CD14-positive monocyte (primary cell): ENCODE data around the gene TAC4. TPM values are rescaled to one million over a fixed set of nuclear protein-coding genes. Genes with fewer than 3 reads are reported as not detected.

Experiments
- DNase-seq, 3 donors: peaks; one replicate each; pipeline ENCODE4 v3.0.0-alpha.2; 2011 to 2022
- H2AFZ ChIP-seq: 2 replicates; pipeline ENCODE4 v1.6.0; 2012; ENCODE audit warnings: mild to moderate bottlenecking, low read depth, low read length, inconsistent platforms; ENCODE audit not compliant: insufficient read depth, poor library complexity, severe bottlenecking
- H3K27ac ChIP-seq, 2 donors: 1 replicate in 1 of 2; 2 replicates in 1 of 2; pipeline ENCODE4 v1.5.1; 2012 to 2013; ENCODE audit warnings: low read length in 2 of 2, control low read depth in 1 of 2, inconsistent platforms in 1 of 2, low read depth in 1 of 2, mild to moderate bottlenecking in 1 of 2
- H3K27me3 ChIP-seq, 2 donors: one replicate each; pipeline versions ENCODE4 v1.6.0 to v1.6.1; 2011 to 2013; ENCODE audit warnings: low read length in 2 of 2; ENCODE audit not compliant: control insufficient read depth in 2 of 2, insufficient read depth in 2 of 2
- H3K36me3 ChIP-seq, 2 donors: replicated peaks in 1 of 2; 1 replicate in 1 of 2; 2 replicates in 1 of 2; pipeline versions ENCODE4 v1.5.1 to v1.6.1; 2012 to 2013; ENCODE audit warnings: low read length in 2 of 2, control low read depth in 1 of 2, inconsistent platforms in 1 of 2, mild to moderate bottlenecking in 1 of 2; ENCODE audit not compliant: insufficient read depth in 2 of 2, control insufficient read depth in 1 of 2
- H3K4me1 ChIP-seq, 2 donors: 1 replicate in 1 of 2; 2 replicates in 1 of 2; pipeline versions ENCODE4 v1.5.1 to v1.6.1; 2012 to 2013; ENCODE audit warnings: low read length in 2 of 2, control low read depth in 1 of 2, inconsistent platforms in 1 of 2, mild to moderate bottlenecking in 1 of 2, moderate library complexity in 1 of 2; ENCODE audit not compliant: insufficient read depth in 2 of 2, control insufficient read depth in 1 of 2
- H3K4me2 ChIP-seq: replicated peaks from 2 replicates; pipeline ENCODE3; 2012; ENCODE audit warnings: low read length, moderate library complexity, mild to moderate bottlenecking; ENCODE audit not compliant: poor library complexity, severe bottlenecking; ENCODE audit errors: extremely low read depth
- H3K4me3 ChIP-seq, 3 experiments: fragments of 200-600 bp in 1 of 3; sonication (generic) in 1 of 3; replicated peaks in 1 of 3; 1 replicate in 2 of 3; 2 replicates in 1 of 3; pipeline ENCODE4 v1.5.1; 2011 to 2013; ENCODE audit warnings: low read length in 3 of 3, mild to moderate bottlenecking in 3 of 3, control low read depth in 2 of 3, low read depth in 2 of 3, inconsistent platforms in 1 of 3, moderate library complexity in 1 of 3
- H3K79me2 ChIP-seq: 2 replicates; pipeline ENCODE4 v1.6.0; 2012; ENCODE audit warnings: mild to moderate bottlenecking, control low read depth, inconsistent platforms, low read length, moderate library complexity; ENCODE audit not compliant: insufficient read depth
- H3K9ac ChIP-seq: 2 replicates; pipeline ENCODE4 v1.6.0; 2017; ENCODE audit warnings: low read length, mild to moderate bottlenecking; ENCODE audit not compliant: insufficient read depth, poor library complexity, severe bottlenecking
- H3K9me3 ChIP-seq, 2 donors: replicated peaks in 1 of 2; 1 replicate in 1 of 2; 2 replicates in 1 of 2; pipeline versions ENCODE4 v1.5.1 to v1.6.1; 2012 to 2013; ENCODE audit warnings: low read length in 2 of 2, control low read depth in 1 of 2; ENCODE audit not compliant: control insufficient read depth in 1 of 2, insufficient read depth in 1 of 2
- H4K20me1 ChIP-seq: 2 replicates; pipeline ENCODE4 v1.6.0; 2012; ENCODE audit warnings: mild to moderate bottlenecking, low read length, control low read depth, moderate library complexity; ENCODE audit not compliant: insufficient read depth
- H3K27ac Mint-ChIP-seq, 7 donors: one replicate each; pipeline ENCODE4 v1.8.0; 2020; ENCODE audit warnings: mild to moderate bottlenecking in 7 of 7, mixed read lengths in 7 of 7, moderate library complexity in 6 of 7, inconsistent platforms in 2 of 7
- H3K27me3 Mint-ChIP-seq, 3 donors: one replicate each; pipeline ENCODE4 v1.8.0; 2021 to 2022; ENCODE audit warnings: low read depth in 3 of 3, mild to moderate bottlenecking in 3 of 3, mixed read lengths in 3 of 3, moderate library complexity in 3 of 3, inconsistent platforms in 1 of 3
- H3K36me3 Mint-ChIP-seq, 2 donors: one replicate each; pipeline ENCODE4 v1.8.0; 2020; ENCODE audit warnings: mixed read lengths in 2 of 2, inconsistent platforms in 1 of 2, mild to moderate bottlenecking in 1 of 2
- H3K4me1 Mint-ChIP-seq: one replicate; pipeline ENCODE4 v1.8.0; 2020; ENCODE audit warnings: mild to moderate bottlenecking, mixed read lengths
- H3K4me3 Mint-ChIP-seq, 2 donors: one replicate each; pipeline ENCODE4 v1.8.0; 2020; ENCODE audit warnings: mild to moderate bottlenecking in 2 of 2, mixed read lengths in 2 of 2, moderate library complexity in 1 of 2
- H3K9me3 Mint-ChIP-seq, 7 donors: one replicate each; pipeline ENCODE4 v1.8.0; 2020 to 2022; ENCODE audit warnings: mixed read lengths in 7 of 7, mild to moderate bottlenecking in 6 of 7, moderate library complexity in 6 of 7, inconsistent platforms in 2 of 7
- CTCF ChIP-seq: fragments of 200-600 bp; IDR thresholded peaks from one replicate; pipeline ENCODE4 v1.8.0; 2022; ENCODE audit warnings: antibody characterized with exemption, mild to moderate bottlenecking
- WGBS: methylation state at CpG from one replicate; pipeline ENCODE4 v1.1.5; 2013; ENCODE audit warnings: missing lambda C conversion rate; ENCODE audit not compliant: insufficient coverage; 5-methylcytosine and 5-hydroxymethylcytosine counted together
- intact Hi-C, 2 donors: fragments of 100-400 bp; cut with micrococcal nuclease; formaldehyde crosslinking; loops; one replicate each; pipeline versions ENCODE4 v1.15.0 to v1.15.1; 2023
- polyA plus RNA-seq, 3 donors: library from polyadenylated mRNA; depleted of rRNA in 1 of 3; unstranded in 2 of 3; stranded (reverse) in 1 of 3; fragments of 300-500 nt in 2 of 3; fragments of >200 nt in 1 of 3; fragmentation: Illumina TruSeq in 2 of 3; gene quantifications; 1 replicate in 2 of 3; 2 replicates in 1 of 3; pipeline ENCODE4 v1.2.3, GENCODE V29; 2012 to 2021

Gene TAC4
- polyA plus RNA-seq, 3 donors: not detected

GRCh38 chr17:49886036-49886435 is 38.2 kb upstream of the TAC4 start:
- no peaks in the 10 kb centered on the region for H3K79me2 ChIP-seq
- no peak for TF ChIP-seq CTCF
- H3K27ac ChIP-seq: no peak overlapping the region
- H3K9me3 ChIP-seq: no peaks in the 10 kb centered on the region
- no peaks in the 10 kb centered on the region for H4K20me1 ChIP-seq
- DNase-seq: no peak
- Mint-ChIP-seq H3K9me3 (peaks cover 0 to 3% (median 1%) of the 10 kb centered on the region in 7 donors), H3K27me3 (peaks cover 39 to 77% (median 57%) of the 10 kb centered on the region in 3 donors), H3K4me3 (no peak overlapping the region), H3K4me1 (peaks cover 2% of the 10 kb centered on the region), H3K27ac (no peak overlapping the region), H3K36me3 (no peaks in the 10 kb centered on the region)
- peaks cover 8 to 44% of the 10 kb centered on the region in 2 donors for H3K27me3 ChIP-seq
- H3K9ac ChIP-seq: no peak overlapping the region
- H3K36me3 ChIP-seq: no peaks in the 10 kb centered on the region
- no peak overlapping the region for H3K4me2 ChIP-seq
- 83% methylated on average over 2 of the region's 5 CpGs for WGBS
- H3K4me3 ChIP-seq: no peak overlapping the region
- peaks cover 3 to 5% of the 10 kb centered on the region in 2 donors for H3K4me1 ChIP-seq
- intact Hi-C loops: no loop called here
- H2AFZ ChIP-seq: no peak overlapping the region

GRCh38 chr17:49882434-49882833 is 34.6 kb upstream of the TAC4 start:
- Mint-ChIP-seq H3K4me3 (peak overlapping the region in 1 of 2 donors; percentile 4), H3K9me3 (peaks cover 0 to 4% (median 1%) of the 10 kb centered on the region in 7 donors), H3K4me1 (peaks cover 6% of the 10 kb centered on the region), H3K27ac (no peak overlapping the region), H3K36me3 (peaks cover 0 to 2% of the 10 kb centered on the region in 2 donors), H3K27me3 (peaks cover 55 to 80% (median 68%) of the 10 kb centered on the region in 3 donors)
- WGBS: 68% methylated on average over 6 of the region's 7 CpGs
- H3K4me3 ChIP-seq: no peak overlapping the region
- peaks cover 21 to 49% of the 10 kb centered on the region in 2 donors for H3K27me3 ChIP-seq
- no peak for TF ChIP-seq CTCF
- H2AFZ ChIP-seq: no peak overlapping the region
- H3K9ac ChIP-seq: no peak overlapping the region
- H4K20me1 ChIP-seq: no peaks in the 10 kb centered on the region
- no peaks in the 10 kb centered on the region for H3K36me3 ChIP-seq
- peaks cover 4 to 5% of the 10 kb centered on the region in 2 donors for H3K4me1 ChIP-seq
- DNase-seq: no peak
- H3K4me2 ChIP-seq: no peak overlapping the region
- no peaks in the 10 kb centered on the region for H3K9me3 ChIP-seq
- H3K79me2 ChIP-seq: no peaks in the 10 kb centered on the region
- no peak overlapping the region for H3K27ac ChIP-seq
- intact Hi-C loops: loop anchor here in 1 of 2 donors (5.0 kb wide), 1 partner anchor 75 kb away; no protein-coding TSS in a partner anchor
